ENCODE measurements around the gene EMILIN1. TPM values are rescaled to one million over a fixed set of nuclear protein-coding genes. Genes with fewer than 3 reads are reported as not detected.
"Not testable (repeated sequence)": the region's sequence is repeated elsewhere in the genome, so short reads cannot be mapped to it uniquely, and the experiment has no call there.

Gene EMILIN1
- polyA plus RNA-seq, 3 donors: 61.8 to 70.7 (median 70.5) TPM

DNA sequence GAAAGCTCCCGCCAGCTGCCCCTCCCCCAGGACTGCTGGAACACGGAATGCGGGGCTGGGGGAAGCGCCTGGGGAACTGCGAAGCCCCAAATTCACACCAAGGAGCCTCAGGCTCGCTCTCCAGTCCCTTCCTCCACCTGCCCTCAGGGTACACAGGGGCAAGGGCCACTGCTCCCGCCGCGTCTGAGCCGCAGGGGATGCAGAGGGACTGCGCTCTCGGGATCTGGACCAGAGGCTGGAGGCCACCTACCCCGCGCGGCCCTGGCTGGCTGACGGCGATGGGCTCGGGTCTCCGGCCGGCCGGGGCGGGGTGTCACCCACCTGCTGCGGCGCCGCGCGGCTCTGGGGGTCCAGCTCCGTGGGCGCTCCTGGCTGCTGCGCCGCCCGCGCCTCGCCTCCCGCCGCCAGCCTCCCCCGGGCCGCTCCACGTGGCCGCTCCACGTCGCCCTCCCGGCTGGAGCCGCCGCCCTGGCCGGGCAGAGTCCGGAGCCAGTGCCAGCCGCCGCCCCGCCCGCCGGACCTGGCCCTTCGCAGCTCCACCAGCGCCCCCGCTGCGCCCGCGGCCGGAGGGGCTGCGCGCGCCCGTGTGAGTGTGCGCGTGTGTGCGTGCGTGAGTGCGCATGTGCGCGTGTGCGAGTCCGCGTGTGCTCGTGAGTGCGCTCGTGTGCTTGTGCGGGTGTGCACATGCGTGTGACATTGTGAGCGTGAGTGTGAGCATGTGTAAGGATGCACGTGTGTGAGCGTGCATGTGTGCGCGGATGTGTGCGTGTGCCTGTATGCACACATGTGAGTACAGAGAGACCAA, 40.3 kb downstream of the EMILIN1 start, which contains the start of gene CGREF1:
Gene CGREF1, minus strand, starts transcription at position 604 of the 805 bp plus-strand sequence. CDS start 14,762 bp downstream, outside the sequence.
- DNase-seq (ENCODE audit: low read depth in 3 of 3, low spot score in 2 of 3): no peak

DNA sequence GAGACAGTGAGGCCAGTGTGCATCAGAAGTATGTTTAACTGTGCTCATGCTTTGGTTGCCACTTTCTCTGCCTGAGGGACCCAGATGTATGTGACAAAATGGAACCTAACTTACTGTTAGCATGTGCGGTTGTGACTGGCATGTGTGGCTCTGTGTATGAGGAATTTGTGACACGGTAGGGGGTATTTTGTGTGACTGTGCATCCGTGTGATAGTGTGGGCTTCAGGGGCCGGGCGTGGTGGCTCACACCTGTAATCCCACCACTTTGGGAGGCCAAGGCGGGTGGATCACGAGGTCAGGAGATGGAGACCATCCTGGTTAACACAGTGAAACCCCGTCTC, 40.9 kb downstream of the EMILIN1 start:
- not testable (repeated sequence) for DNase-seq (ENCODE audit: low read depth in 3 of 3, low spot score in 2 of 3)

DNA sequence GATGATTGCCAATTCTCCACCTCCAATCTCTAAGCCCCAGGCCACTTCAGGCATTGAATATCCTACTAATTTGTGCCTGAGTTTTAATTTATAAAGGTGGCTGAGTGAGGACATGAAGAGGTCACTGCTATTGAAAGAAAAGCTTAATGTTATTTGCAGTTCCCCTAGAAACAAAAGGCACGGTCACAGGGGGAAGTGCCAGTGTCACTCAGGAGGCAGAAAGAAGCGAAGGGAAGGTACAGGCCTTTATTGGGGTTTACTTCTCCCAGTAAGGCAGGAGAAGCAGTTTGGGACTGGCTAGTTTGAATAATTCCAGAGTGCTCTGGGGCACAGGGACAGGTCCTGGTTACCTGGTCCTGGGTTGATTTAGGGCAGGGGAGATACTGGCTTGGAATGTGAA, 43.5 kb downstream of the EMILIN1 start:
- DNase-seq (ENCODE audit: low read depth in 3 of 3, low spot score in 2 of 3): no peak

DNA sequence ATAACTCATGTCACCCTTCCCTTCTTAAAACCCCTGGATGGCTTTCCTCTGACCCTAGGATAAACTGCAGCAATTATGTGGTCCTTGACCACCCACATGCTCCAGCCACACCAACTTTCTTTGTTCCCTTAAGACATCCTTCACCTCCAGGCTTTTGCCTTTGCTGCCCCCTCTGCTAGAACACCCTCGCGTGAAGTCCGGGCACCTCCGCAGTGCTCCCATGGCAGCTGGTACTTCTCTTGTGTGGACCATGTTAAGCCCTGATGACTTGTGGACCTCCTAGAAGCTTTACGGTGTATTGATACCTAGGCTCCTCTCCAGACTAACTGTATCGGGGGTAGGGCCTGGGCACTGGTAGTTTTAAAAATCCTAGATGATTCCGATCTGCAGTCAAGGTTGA, 44.4 kb downstream of the EMILIN1 start:
- no peak for DNase-seq (ENCODE audit: low read depth in 3 of 3, low spot score in 2 of 3)

DNA sequence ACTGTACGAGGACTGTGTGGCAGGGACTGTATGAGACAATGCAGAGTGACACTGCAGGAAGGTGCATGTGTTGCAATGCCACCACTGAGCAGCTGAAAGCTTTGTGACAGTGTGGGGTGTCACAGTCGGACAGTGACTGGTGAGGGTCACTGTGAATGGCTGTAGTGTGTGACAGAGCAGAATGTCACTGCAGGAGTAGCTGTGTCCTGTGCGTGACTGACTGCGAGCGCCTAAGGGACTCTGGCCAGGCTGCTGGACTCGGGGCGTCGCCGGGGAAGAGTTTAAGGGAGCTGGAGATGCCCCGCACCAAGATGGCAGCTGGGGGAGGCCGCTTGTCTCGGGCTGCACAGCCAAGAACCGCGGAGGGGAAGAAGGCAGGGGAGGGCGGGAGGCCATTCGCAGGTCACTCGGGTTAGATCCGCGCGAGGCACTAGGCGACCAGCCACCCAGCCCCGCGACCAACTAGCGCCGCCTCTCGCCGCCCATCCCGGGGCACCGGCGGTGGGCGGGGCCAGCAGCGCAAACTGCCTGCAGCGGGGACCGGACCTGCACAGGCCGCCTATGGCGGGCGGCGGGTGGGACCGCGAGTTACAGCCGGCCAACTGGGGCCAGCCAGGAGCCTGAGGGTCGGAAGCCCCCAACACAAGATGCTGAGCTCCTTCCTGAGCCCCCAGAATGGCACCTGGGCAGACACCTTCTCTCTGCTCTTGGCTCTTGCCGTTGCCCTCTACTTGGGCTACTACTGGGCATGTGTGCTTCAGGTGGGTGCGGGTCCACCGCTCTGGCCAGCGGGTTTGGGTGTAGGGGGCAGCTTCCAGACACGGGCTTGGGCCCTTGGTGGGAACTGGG, 45.1 kb downstream of the EMILIN1 start, which contains the start of gene ABHD1:
Gene ABHD1, plus strand, starts transcription at position 514 of the 849 bp plus-strand sequence. Its CDS starts 134 bp downstream, at position 648.
- no peak for DNase-seq (ENCODE audit: low read depth in 3 of 3, low spot score in 2 of 3)

DNA sequence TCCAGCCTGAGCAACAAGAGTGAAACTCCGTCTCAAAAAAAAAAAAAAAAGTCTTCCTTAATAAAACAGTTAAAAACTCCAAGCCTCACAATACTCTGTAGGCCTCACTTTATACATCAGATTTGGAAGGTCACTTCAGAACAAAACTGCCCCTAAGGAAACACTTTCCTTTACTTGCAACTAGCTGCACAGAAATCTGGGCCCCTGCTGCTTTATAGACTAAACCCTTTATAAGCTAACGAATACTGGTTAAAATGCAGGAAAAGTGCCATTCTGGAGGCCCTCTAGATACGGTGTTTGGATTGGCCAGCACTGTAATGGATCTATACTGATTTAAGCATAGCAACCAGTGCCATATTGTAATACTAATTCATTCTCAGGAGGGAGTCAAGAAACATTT, 46.7 kb downstream of the EMILIN1 start:
- DNase-seq (ENCODE audit: low read depth in 3 of 3, low spot score in 2 of 3): no peak

DNA sequence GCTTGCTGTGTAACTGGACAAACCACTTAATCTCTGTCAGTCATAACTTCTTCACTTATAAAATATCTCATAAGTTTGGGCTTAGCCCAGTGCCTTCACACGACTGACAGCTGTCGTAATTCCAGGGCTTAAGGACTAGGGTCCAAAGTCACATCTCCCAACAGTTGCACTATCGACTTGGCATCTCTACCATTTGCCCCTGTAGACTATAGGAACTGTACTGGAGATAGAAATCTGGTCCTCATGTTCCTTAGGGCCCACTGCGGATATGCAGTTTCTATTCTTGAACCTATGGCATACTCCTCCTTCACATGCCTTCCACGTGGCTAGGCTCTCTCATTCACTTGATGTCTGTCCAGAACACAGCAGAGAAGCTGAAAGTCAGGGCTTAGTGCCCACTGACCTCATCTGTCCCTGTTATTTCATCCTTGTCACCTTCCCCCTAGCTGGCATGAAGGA, 47.9 kb downstream of the EMILIN1 start:
- DNase-seq (ENCODE audit: low read depth in 3 of 3, low spot score in 2 of 3): no peak

DNA sequence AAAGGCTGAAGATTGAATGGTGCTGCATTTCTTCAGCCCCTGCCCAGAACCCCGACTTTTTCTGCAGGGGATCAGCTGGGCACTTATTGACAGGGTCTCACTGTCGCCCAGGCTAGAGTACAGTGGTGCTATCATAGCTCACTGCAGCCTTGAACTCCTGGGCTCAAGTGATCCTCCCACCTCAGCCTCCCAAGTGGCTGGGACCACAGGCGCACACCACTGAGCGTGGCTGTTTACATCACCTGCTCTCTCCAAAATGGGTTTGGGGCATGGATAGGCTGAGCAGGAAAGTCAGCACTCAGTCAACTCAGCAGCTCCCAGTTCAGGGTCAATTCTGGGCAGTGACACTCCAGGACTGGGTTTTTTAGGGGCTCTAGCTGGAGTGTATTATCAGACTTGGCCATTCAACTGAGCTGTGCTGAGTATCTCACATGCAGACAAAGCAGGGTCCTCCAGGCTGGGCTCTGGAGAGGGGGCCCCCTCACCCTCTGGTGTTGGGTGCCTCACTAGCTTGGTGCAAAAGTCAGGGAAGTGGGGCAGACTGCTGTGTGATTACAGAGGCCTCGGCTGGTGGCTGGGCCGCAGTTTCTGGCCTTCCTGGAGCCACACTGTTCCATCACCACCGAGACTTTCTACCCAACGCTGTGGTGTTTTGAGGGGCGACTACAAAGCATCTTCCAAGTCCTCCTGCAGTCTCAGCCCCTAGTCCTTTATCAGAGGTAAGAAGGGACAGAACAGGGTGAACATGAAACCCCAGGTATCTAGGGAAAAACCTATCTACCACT, 49.7 kb downstream of the EMILIN1 start:
- no peak for DNase-seq (ENCODE audit: low read depth in 3 of 3, low spot score in 2 of 3)

DNA sequence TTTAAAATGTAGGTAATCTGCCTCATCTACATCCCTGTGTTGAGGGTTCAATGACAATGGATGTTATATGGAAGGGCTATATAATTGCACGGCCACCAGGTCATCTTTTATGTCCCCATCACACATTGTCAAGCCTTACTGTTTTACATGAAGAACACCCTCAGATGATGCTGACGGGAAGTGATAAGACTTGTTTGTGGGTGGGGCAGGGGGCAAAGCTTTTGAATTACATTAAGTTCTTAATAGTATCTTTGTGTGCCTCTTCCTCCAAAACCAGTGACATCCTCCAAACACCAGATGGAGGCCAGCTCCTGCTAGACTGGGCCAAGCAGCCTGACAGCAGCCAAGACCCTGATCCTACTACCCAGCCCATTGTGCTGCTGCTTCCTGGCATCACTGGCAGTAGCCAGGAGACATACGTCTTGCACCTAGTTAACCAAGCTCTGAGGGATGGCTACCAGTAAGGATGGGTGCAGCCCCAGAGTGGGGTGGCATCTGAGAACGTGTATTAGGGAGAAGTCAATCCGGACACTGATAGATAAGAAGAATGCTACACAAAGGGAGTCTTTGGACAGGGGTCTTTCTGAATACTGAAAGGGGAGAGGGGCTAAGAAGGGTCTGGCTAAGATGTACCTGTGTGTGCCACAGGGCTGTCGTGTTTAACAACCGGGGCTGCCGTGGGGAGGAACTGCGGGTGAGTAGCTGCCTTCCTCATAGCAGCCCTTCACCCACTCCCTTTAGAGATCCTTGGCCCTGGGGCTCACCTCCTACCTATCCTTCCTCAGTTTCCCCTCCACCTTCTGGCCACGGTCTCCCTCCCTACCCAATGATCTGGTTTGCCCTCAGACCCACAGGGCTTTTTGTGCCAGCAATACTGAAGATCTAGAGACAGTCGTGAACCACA, 50.5 kb downstream of the EMILIN1 start:
- DNase-seq (ENCODE audit: low read depth in 3 of 3, low spot score in 2 of 3): no peak

DNA sequence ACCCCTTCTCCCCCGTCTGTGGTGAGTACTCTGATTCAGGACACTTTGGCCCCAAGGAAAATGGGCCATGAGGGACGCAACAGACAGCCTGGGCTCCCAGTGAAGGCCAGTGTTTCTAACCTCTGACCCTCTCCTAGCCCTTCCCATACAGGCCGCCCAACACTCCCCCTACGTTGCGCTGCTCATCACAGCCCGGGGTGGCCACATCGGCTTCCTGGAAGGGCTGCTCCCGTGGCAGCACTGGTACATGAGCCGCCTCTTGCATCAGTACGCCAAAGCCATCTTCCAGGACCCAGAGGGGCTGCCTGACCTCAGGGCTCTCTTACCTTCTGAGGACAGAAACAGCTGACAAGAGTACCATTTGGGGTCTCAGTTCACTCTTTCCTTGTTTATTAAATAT, 52.0 kb downstream of the EMILIN1 start:
- DNase-seq (ENCODE audit: low read depth in 3 of 3, low spot score in 2 of 3): no peak

DNA sequence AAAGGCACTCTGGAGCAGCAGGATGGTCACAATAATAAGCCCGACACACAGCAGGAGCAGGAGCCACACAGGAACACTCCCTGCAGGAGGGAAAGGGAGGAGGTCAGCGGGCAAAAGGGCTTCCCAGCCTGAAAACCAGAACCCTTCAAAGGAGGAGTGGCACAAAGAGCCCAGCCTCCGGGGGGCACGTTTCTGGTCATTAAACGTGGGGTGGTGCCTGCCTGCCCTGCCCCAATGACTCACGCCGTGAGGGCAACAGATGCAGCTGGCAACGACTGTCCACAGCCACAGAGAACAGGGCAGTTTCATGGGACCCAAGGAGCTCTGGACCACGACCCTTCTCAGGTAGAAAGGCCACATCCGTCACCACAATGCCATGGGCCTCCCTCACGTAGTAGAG, 53.0 kb downstream of the EMILIN1 start:
- DNase-seq (ENCODE audit: low read depth in 3 of 3, low spot score in 2 of 3): no peak

DNA sequence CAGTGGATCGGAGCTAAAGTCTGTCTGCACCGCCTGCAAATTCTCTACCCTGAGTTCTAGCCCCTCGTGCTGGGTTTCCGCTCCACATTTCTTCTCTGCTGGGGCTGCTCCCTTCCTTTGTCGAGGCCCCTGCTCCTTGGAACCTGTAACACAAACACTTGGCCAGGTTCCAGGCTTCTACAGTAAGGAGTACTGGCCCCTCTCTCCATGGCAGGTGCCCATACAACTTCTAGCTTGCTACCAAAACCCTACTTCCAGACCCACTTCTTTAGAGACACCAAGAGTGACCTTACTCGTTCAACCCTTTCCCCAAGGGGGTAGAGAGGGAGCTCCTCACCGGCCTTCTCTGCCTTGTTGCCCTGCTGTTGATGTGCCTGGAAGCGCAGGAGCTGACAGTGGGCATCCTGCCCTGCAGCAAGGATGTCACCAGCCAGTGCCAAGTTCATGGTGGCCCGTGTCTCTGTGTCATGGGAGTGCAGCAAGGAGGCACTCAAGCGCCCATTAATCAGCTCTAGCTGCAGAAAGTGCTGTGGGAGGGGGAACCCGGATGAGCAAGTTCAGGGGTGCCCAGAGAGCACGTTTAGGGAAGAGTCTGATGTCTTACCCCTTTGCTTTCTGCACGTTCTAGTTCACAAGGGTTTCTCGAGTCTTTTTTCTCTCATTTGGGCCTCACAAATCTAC, 54.9 kb downstream of the EMILIN1 start:
- no peak for DNase-seq (ENCODE audit: low read depth in 3 of 3, low spot score in 2 of 3)

DNA sequence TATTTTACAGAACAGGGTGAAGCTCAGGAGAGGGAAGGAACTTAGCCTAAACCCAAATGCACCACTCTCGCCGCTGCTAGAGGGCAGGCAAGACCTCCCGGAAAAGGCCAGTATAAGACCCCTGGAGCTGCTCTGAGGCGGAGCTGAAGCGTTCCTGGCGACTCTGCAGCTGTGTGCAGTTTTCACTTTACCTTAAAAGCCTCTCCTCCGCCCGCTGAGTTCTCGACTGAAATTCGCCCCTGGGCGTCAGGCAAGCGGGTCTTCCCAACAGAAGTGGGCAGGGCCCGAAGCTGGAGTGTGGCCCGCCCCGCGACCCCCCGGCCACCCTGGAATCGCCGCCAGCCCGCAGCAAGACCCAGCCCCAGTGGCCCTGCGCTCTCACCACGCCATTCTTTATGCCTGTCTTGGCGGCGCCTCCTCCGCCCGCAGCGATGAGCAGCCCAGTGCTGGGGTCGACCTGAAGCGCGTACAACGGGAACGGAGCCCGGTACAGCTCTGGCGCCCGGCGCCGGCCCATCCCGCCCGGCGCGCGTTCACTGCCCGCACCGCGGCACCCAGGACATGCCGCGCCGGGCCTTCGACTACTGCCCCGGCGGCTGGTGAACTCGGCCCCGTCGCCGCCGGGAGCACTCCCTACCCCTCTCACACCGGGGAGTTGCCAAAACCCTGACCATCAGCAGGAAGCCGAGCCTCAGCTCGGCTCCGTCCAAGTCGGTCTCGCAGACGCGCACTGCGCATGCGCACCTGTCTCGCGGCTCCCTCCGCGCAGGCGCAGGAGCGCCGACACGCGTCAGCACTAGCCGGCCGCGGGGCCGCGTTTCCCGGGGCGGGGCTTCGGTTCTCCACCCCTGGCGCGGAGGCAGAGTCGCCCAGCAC, 55.7 kb downstream of the EMILIN1 start, which contains the start of gene PREB:
Gene PREB, minus strand, starts transcription at position 732 of the 876 bp plus-strand sequence. Its CDS starts 215 bp downstream, at position 517.
- DNase-seq (ENCODE audit: low read depth in 3 of 3, low spot score in 2 of 3): peak; percentile 91 to 96 (median 91)

DNA sequence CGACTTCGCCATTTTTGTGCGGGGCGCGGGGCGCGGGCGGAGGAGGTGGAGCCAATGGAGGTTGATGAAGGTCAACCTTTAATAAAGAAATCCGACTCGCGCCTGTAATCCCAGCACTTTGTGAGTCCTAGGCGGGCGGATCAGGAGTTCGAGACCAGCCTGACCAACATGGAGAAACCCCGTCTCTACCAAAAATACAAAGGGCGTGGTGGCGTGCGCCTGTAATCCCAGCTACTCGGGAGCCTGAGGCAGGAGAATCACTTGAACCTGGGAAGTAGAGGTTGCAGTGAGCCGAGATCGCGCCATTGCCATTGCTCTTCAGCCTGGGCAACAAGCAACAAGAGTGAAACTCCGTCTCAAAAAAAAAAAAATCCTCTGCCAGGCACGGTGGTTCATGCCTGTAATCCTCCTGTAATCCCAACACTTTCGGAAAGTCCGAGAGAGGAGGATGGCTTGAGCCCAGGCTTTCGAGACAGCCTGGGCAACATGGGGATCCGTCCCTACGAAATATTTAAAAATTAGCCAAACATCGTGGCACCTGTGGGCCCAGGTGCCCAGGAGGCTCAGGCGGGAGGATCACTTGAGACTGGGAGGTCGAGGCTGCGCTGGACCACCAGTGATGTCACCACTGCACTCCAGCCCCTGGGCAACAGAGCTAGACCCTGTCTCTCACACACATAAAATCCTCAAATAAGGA, 56.5 kb downstream of the EMILIN1 start:
- DNase-seq (ENCODE audit: low read depth in 3 of 3, low spot score in 2 of 3): no peak

DNA sequence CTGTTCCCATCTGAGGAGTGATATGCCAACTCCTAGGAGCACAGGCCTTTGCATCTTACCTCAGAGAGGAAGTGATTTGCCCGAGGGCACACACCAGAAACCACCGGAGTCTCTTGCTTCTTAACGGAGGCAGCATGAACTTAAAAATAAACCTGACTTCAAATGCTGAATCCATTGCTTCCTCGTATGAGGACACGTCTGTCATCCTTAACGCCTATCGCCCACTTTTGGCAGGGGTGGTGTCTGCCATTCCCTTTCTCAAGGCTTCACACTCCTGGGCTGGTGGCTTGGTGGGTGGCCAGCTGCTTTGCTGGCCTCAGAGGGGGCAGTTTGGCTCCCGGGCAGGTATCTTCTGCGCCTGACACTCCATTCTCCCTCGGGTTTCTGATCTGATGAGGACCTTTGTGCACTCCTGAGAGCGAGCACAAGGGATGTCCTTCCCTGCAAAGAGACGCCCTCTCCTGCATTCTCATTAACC, 57.1 kb downstream of the EMILIN1 start:
- DNase-seq (ENCODE audit: low read depth in 3 of 3, low spot score in 2 of 3): no peak
